ENCODE measurements around the gene SSX4B.
"Not testable (repeated sequence)": the region's sequence is repeated elsewhere in the genome, so short reads cannot be mapped to it uniquely, and the experiment has no call there.

SSX4B gene

GRCh38 chrX:48411860-48412259 is at the start of gene SSX4B:
TSS of gene SSX4B (minus strand) at chrX:48411960. CDS start at chrX:48411372, 588 bp downstream.
- not testable (repeated sequence) for DNase-seq

GRCh38 chrX:48460606-48461005 is 48.8 kb upstream of the SSX4B start:
- DNase-seq = no peak

- DNase-seq = no peak
Measured at GRCh38 chrX:48460031-48460430, 48.3 kb upstream of the SSX4B start.

- no peak for DNase-seq
Measured at GRCh38 chrX:48459483-48459882, 47.7 kb upstream of the SSX4B start.

GRCh38 chrX:48458711-48459110 is 47.0 kb upstream of the SSX4B start:
- no peak for DNase-seq

GRCh38 chrX:48456628-48457331 is 45.0 kb upstream of the SSX4B start:
- DNase-seq = no peak

GRCh38 chrX:48451708-48452107 is 39.9 kb upstream of the SSX4B start:
- no peak for DNase-seq

GRCh38 chrX:48450076-48450475 is 38.3 kb upstream of the SSX4B start:
- no peak for DNase-seq

GRCh38 chrX:48447201-48447600 is 35.4 kb upstream of the SSX4B start:
- not testable (repeated sequence) for DNase-seq

GRCh38 chrX:48433713-48434112 is 22.0 kb upstream of the SSX4B start:
- DNase-seq = not testable (repeated sequence)

GRCh38 chrX:48430166-48430565 is 18.4 kb upstream of the SSX4B start:
- DNase-seq = not testable (repeated sequence)

- DNase-seq = not testable (repeated sequence)
Measured at GRCh38 chrX:48429606-48430005, 17.8 kb upstream of the SSX4B start.

GRCh38 chrX:48427027-48427716 is 15.4 kb upstream of the SSX4B start:
- not testable (repeated sequence) for DNase-seq

GRCh38 chrX:48397825-48398224 is 13.9 kb downstream of the SSX4B start:
- not testable (repeated sequence) for DNase-seq

GRCh38 chrX:48396931-48397330 is 14.8 kb downstream of the SSX4B start:
- not testable (repeated sequence) for DNase-seq

GRCh38 chrX:48383239-48383638 is 28.5 kb downstream of the SSX4B start, which contains the start of gene SSX4:
TSS of gene SSX4 (plus strand) at chrX:48383539. CDS start at chrX:48384054, 515 bp downstream.
- not testable (repeated sequence) for DNase-seq

- DNase-seq = not testable (repeated sequence)
Measured at GRCh38 chrX:48370408-48370807, 41.4 kb downstream of the SSX4B start.

- not testable (repeated sequence) for DNase-seq
Measured at GRCh38 chrX:48367717-48368408, 43.9 kb downstream of the SSX4B start.

- DNase-seq = not testable (repeated sequence)
Measured at GRCh38 chrX:48359281-48359680, 52.5 kb downstream of the SSX4B start.

- no peak for DNase-seq
Measured at GRCh38 chrX:48357681-48358080, 54.1 kb downstream of the SSX4B start.

GRCh38 chrX:48356315-48357094 is 55.3 kb downstream of the SSX4B start, which contains the start of gene SSX3:
TSS of gene SSX3 (minus strand) at chrX:48356703. CDS start at chrX:48355249, 1,454 bp downstream.
- not testable (repeated sequence) for DNase-seq

All from NCI-H1694 (cell line).